ENCODE measurements around the gene PAQR7. TPM values are rescaled to one million over a fixed set of nuclear protein-coding genes. Genes with fewer than 3 reads are reported as not detected.
A peak's percentile ranks its signal among the peaks of the same experiment; 100 is the strongest.

PAQR7 gene
- total RNA-seq, 3 donors from 2014 or later = 4.2 to 8.2 (median 7.2) TPM

DNA sequence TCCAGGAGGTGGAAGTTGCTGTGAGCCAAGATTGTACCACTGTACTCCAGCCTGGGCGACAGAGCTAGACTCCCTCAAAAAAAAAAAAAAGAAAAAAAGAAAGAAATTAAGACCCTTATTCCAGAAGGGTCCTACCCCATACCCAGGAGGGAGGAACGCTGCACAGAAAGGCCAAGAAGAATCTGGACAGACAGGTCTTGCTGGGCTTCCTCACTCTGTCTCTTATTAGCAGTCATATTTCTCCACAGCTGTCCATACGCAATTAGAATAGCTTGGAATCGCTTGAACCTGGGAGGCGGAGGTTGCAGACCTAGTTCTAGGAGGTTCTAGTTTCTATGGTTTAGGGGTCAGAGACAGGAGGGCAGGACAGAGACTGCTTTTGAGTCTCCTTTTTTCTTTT, 3.2 kb upstream of the PAQR7 start:
- intact Hi-C loops (cut with DNase I; ENCODE audit: low total_unique reads) = no loop called here
- no peak overlapping the region for H3K27ac ChIP-seq

DNA sequence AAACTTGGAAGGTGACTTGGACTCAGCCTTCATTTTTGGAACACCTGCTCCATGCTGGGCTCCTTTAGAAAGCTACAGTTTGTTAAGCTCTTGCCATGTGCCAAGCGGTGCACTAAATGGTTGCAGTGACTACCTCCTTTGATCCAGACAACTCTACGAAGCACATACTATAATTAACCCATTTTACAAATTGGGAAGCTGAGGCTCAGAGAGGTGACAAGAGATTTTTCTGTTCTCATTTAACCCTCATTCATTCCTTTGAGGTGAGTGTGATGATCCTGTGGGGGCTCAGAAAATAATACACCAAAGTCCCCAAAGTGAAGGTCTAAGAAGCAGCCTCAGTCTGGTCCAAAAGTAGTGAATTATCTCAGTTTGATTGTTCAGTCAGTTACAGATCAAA, 1.6 kb upstream of the PAQR7 start:
- no peak for TF ChIP-seq POLR2AphosphoS5 (IDR thresholded peaks at IDR 0.05)
- TF ChIP-seq POLR2A (IDR thresholded peaks at IDR 0.05) = no peak
- TF ChIP-seq, protein P1, sequence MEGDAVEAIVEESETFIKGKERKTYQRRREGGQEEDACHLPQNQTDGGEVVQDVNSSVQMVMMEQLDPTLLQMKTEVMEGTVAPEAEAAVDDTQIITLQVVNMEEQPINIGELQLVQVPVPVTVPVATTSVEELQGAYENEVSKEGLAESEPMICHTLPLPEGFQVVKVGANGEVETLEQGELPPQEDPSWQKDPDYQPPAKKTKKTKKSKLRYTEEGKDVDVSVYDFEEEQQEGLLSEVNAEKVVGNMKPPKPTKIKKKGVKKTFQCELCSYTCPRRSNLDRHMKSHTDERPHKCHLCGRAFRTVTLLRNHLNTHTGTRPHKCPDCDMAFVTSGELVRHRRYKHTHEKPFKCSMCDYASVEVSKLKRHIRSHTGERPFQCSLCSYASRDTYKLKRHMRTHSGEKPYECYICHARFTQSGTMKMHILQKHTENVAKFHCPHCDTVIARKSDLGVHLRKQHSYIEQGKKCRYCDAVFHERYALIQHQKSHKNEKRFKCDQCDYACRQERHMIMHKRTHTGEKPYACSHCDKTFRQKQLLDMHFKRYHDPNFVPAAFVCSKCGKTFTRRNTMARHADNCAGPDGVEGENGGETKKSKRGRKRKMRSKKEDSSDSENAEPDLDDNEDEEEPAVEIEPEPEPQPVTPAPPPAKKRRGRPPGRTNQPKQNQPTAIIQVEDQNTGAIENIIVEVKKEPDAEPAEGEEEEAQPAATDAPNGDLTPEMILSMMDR (IDR thresholded peaks at IDR 0.05) = no peak
- H3K4me1 ChIP-seq = peaks cover 0 to 3% of the 10 kb centered on the region in 2 donors
- H3K36me3 ChIP-seq = no peaks in the 10 kb centered on the region
- intact Hi-C loops (cut with DNase I; ENCODE audit: low total_unique reads) = no loop called here
- DNase-seq (ENCODE audit: low spot score in 2 of 2) = no peak
- no peak overlapping the region for H3K4me3 ChIP-seq
- H3K27me3 ChIP-seq = no peaks in the 10 kb centered on the region
- H3K9me3 ChIP-seq = no peaks in the 10 kb centered on the region
- H3K27ac ChIP-seq = no peak overlapping the region

More for the DNA sequence above, 3.2 kb upstream of the PAQR7 start:
- Histone ChIP-seq H3K4me3 (no peak overlapping the region), H3K9me3 (no peaks in the 10 kb centered on the region), H3K36me3 (no peaks in the 10 kb centered on the region), H3K4me1 (peaks cover 0 to 3% of the 10 kb centered on the region in 2 donors), H3K27me3 (no peaks in the 10 kb centered on the region)
- no peak for TF ChIP-seq POLR2A (IDR thresholded peaks at IDR 0.05)
- no peak for TF ChIP-seq POLR2AphosphoS5 (IDR thresholded peaks at IDR 0.05)
- TF ChIP-seq, protein P1 (IDR thresholded peaks at IDR 0.05) = no peak
- no peak for DNase-seq (ENCODE audit: low spot score in 2 of 2)

DNA sequence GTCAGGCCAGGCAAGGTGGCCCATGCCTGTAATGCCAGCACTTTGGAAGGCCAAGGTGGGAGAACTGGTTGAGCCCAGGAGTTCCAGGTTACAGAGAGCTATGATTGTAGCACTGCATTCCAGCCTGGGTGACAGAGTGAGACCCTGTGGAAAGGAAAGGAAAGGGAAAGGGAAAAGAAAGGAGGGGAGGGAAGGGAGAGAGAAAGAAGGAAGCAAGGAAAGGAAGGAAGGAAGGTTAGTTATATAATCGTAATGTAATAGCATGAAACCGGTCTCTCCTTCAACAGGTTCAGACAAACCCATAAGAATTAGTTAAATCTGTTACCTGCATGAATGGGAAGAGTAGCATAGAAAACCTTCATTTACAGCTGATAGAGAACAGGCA, 1.2 kb upstream of the PAQR7 start:
- Histone ChIP-seq H3K27ac (peak overlapping the region; percentile 93 to 96), H3K36me3 (no peaks in the 10 kb centered on the region), H3K4me3 (no peak overlapping the region), H3K27me3 (no peaks in the 10 kb centered on the region), H3K4me1 (peaks cover 3 to 4% of the 10 kb centered on the region in 2 donors), H3K9me3 (no peaks in the 10 kb centered on the region)
- intact Hi-C loops (cut with DNase I; ENCODE audit: low total_unique reads) = no loop called here
- no peak for DNase-seq (ENCODE audit: low spot score in 2 of 2)
- TF ChIP-seq, protein P1 (IDR thresholded peaks at IDR 0.05) = no peak
- TF ChIP-seq POLR2A (IDR thresholded peaks at IDR 0.05) (no peak), POLR2AphosphoS5 (IDR thresholded peaks at IDR 0.05) (no peak)

DNA sequence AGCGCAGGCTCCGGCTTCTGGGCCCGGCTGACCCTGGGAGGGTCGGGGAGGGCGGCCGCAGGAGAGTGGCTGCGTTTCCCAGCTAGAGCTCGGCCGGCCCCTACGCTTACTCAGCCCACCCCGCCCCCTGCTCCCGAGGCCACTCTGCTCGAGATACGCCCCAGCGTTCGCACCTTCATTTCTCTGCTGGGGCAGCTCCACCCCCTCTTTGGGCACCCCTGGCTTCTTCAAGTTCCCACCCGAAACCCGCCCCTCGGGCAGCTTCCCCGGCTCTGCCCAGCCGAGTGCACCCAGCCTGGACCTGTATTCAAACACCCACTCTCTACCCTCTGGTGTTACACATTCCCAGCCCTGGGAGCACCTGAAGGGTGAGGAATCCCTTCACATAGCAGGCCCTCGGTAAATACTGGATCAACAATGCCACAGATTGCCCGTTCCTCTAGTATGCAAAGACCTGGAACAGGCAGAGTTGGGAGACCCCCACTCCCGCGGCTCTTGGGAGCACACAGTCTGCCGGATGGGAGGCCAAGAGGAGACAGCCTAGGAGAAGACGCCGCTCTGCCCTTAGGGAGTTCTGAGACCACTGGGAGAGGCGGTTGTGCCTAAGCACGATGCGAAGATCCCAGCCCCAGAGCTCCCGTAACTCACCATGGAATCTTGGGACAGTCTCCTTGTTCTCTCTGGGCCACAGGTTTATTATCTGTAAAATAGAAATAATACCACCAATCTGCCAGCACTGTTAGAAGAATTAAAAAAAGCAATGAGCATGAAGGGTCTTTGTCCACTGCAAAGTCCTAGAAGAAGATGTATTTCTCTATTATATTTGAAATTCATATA, 566 bp upstream of the PAQR7 start:
- Histone ChIP-seq H3K27ac (peak overlapping the region; percentile 93 to 96), H3K4me3 (peak overlapping the region; percentile 54 to 80 (median 72)), H3K4me1 (peaks cover 3 to 10% of the 10 kb centered on the region in 2 donors), H3K9me3 (no peaks in the 10 kb centered on the region), H3K36me3 (no peaks in the 10 kb centered on the region), H3K27me3 (no peaks in the 10 kb centered on the region)
- TF ChIP-seq, protein P1 (IDR thresholded peaks at IDR 0.05) = no peak
- TF ChIP-seq POLR2AphosphoS5 (IDR thresholded peaks at IDR 0.05) (no peak), POLR2A (IDR thresholded peaks at IDR 0.05) (no peak)
- peak; percentile 45 to 56 for DNase-seq (ENCODE audit: low spot score in 2 of 2)
- intact Hi-C loops (cut with DNase I; ENCODE audit: low total_unique reads) = no loop called here

DNA sequence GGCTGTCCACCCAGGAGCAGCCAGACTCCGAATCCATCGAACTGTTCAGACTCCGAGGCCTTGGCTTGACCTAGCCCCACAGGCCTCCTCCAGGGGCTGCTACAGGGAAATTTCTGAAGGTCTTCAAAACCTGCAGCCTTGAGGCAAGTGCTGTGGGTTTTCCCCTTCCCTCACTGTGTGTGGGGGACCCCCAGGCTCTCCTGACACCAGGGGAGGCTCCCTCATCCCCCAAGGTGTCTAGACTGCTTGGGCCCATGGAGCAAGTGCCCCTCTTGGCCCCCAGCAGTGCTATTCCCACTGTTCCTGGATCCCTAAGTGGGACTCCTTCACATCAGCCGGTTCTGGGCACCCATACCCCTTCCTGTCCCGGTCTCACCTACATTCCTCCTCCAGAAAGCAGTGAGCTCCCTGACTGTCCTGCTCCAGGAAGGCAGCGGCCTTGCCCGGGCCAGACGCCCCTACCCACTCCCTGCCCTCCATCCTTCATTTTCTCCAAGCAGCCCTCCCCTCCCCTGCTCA, 814 bp downstream of the PAQR7 start:
- intact Hi-C loops (cut with DNase I; ENCODE audit: low total_unique reads) = no loop called here
- peaks cover 3 to 13% of the 10 kb centered on the region in 2 donors for H3K4me1 ChIP-seq

More for the DNA sequence above, 814 bp downstream of the PAQR7 start:
- no peaks in the 10 kb centered on the region for H3K36me3 ChIP-seq
- TF ChIP-seq, protein P1 (IDR thresholded peaks at IDR 0.05) = no peak
- TF ChIP-seq POLR2A (IDR thresholded peaks at IDR 0.05) (no peak), POLR2AphosphoS5 (IDR thresholded peaks at IDR 0.05) (no peak)
- H3K27me3 ChIP-seq = no peaks in the 10 kb centered on the region
- H3K4me3 ChIP-seq = peak overlapping the region; percentile 54 to 80 (median 72)
- peak overlapping the region; percentile 93 to 96 for H3K27ac ChIP-seq
- H3K9me3 ChIP-seq = no peaks in the 10 kb centered on the region
- DNase-seq (ENCODE audit: low spot score in 2 of 2) = no peak
